Natural killer cell (primary cell): ENCODE data around the gene ELAVL2. TPM values are rescaled to one million over a fixed set of nuclear protein-coding genes. Genes with fewer than 3 reads are reported as not detected.

Experiments used
- ATAC-seq, 3 donors: fragments of 150-1000 bp in 2 of 3; fragments of 200-7000 bp in 1 of 3; cut with Tn5 transposase; 1 replicate in 1 of 3; 2 replicates in 2 of 3; pipeline ENCODE4 v1.10.0; 2021; ENCODE audit warnings: mild to moderate bottlenecking in 2 of 3, moderate library complexity in 2 of 3
- DNase-seq, 2 donors: peaks; one replicate each; pipeline versions ENCODE4 v3.0.0 to v3.0.0-alpha.2; 2013 to 2021; ENCODE audit warnings: mixed read lengths in 1 of 2
- H3K27ac ChIP-seq: one replicate; pipeline ENCODE4 v1.5.1; 2013; ENCODE audit warnings: mild to moderate bottlenecking, low read length
- H3K27me3 ChIP-seq: one replicate; pipeline ENCODE4 v1.6.1; 2013; ENCODE audit warnings: low read length; ENCODE audit not compliant: control insufficient read depth, insufficient read depth
- H3K36me3 ChIP-seq: one replicate; pipeline ENCODE4 v1.6.1; 2013; ENCODE audit warnings: low read length; ENCODE audit not compliant: control insufficient read depth, insufficient read depth
- H3K4me1 ChIP-seq: one replicate; pipeline ENCODE4 v1.6.1; 2013; ENCODE audit warnings: low read length; ENCODE audit not compliant: control insufficient read depth, insufficient read depth
- H3K4me3 ChIP-seq: one replicate; pipeline ENCODE4 v1.5.1; 2013; ENCODE audit warnings: low read length
- H3K9me3 ChIP-seq: one replicate; pipeline ENCODE4 v1.6.1; 2013; ENCODE audit warnings: low read length; ENCODE audit not compliant: control insufficient read depth, insufficient read depth
- H3K27ac Mint-ChIP-seq, 2 donors: one replicate each; pipeline ENCODE4 v1.8.0; 2022; ENCODE audit warnings: mild to moderate bottlenecking in 2 of 2, mixed read lengths in 2 of 2, moderate library complexity in 1 of 2
- H3K27me3 Mint-ChIP-seq, 2 donors: one replicate each; pipeline ENCODE4 v1.8.0; 2022; ENCODE audit warnings: low read depth in 2 of 2, mixed read lengths in 2 of 2
- H3K36me3 Mint-ChIP-seq: one replicate; pipeline ENCODE4 v1.8.0; 2022; ENCODE audit warnings: mixed read lengths
- H3K4me1 Mint-ChIP-seq, 2 donors: one replicate each; pipeline ENCODE4 v1.8.0; 2022; ENCODE audit warnings: mixed read lengths in 2 of 2
- H3K4me3 Mint-ChIP-seq: one replicate; pipeline ENCODE4 v1.8.0; 2022; ENCODE audit warnings: mild to moderate bottlenecking, moderate library complexity, mixed read lengths
- H3K9me3 Mint-ChIP-seq, 2 donors: one replicate each; pipeline ENCODE4 v1.8.0; 2022; ENCODE audit warnings: mixed read lengths in 2 of 2
- CTCF ChIP-seq: fragments of 200-600 bp; IDR thresholded peaks from one replicate; pipeline ENCODE4 v1.8.0; 2022; ENCODE audit warnings: antibody characterized with exemption
- WGBS: methylation state at CpG from one replicate; pipeline ENCODE4 v1.1.7; 2013; ENCODE audit warnings: missing lambda C conversion rate; ENCODE audit not compliant: insufficient coverage; 5-methylcytosine and 5-hydroxymethylcytosine counted together
- intact Hi-C: fragments of 100-400 bp; cut with micrococcal nuclease; formaldehyde crosslinking; loops from one replicate; pipeline ENCODE4 v1.14.2; 2022
- total RNA-seq, 4 donors: library from RNA; stranded (reverse); fragments of 120-200 nt in 1 of 4; gene quantifications; one replicate each; pipeline versions ENCODE4 v1.2.3 to v1.2.4, GENCODE V29; 2013 to 2022

ELAVL2 gene
- total RNA-seq, 3 donors from 2014 or later (not counting 1 experiment from before 2014, with no cell fraction given) = not detected

- H3K36me3 ChIP-seq = no peaks in the 10 kb centered on the region
- no peak for TF ChIP-seq CTCF
- no peaks in the 10 kb centered on the region for H3K4me1 ChIP-seq
- peaks cover 0 to 7% of the 10 kb centered on the region in 2 donors for H3K27me3 Mint-ChIP-seq
- intact Hi-C loops = no loop called here
- no peak overlapping the region for H3K27ac Mint-ChIP-seq
- no peak overlapping the region for H3K27ac ChIP-seq
- H3K9me3 Mint-ChIP-seq = peaks cover 11 to 15% of the 10 kb centered on the region in 2 donors
- H3K9me3 ChIP-seq = peaks cover 10% of the 10 kb centered on the region
- no peaks in the 10 kb centered on the region for H3K36me3 Mint-ChIP-seq
- no peak for DNase-seq
- ATAC-seq = no peak
- no peaks in the 10 kb centered on the region for H3K4me1 Mint-ChIP-seq
- H3K4me3 ChIP-seq = no peak overlapping the region
- no peak overlapping the region for H3K4me3 Mint-ChIP-seq
- peaks cover 10% of the 10 kb centered on the region for H3K27me3 ChIP-seq
- 9% methylated on average over 61 of the region's 62 CpGs for WGBS
These were observed 24.9 kb upstream of the ELAVL2 start for GRCh38 chr9:23850690-23851629.

- no peaks in the 10 kb centered on the region for H3K4me1 Mint-ChIP-seq
- intact Hi-C loops = no loop called here
- Histone ChIP-seq H3K27ac (no peak overlapping the region), H3K9me3 (peaks cover 10% of the 10 kb centered on the region), H3K27me3 (peaks cover 10% of the 10 kb centered on the region), H3K4me3 (no peak overlapping the region), H3K36me3 (no peaks in the 10 kb centered on the region), H3K4me1 (no peaks in the 10 kb centered on the region)
- no peak for TF ChIP-seq CTCF
- H3K27ac Mint-ChIP-seq = no peak overlapping the region
- DNase-seq (no peak), ATAC-seq (no peak)
- WGBS = 1% methylated on average over 14 of the region's 17 CpGs
- peaks cover 11 to 15% of the 10 kb centered on the region in 2 donors for H3K9me3 Mint-ChIP-seq
- peaks cover 0 to 7% of the 10 kb centered on the region in 2 donors for H3K27me3 Mint-ChIP-seq
- no peaks in the 10 kb centered on the region for H3K36me3 Mint-ChIP-seq
- H3K4me3 Mint-ChIP-seq = no peak overlapping the region
These were observed 24.2 kb upstream of the ELAVL2 start for GRCh38 chr9:23850242-23850689.

GRCh38 chr9:23849379-23850035 is 23.5 kb upstream of the ELAVL2 start:
- ATAC-seq = no peak
- Histone ChIP-seq H3K36me3 (no peaks in the 10 kb centered on the region), H3K27ac (no peak overlapping the region), H3K4me1 (no peaks in the 10 kb centered on the region), H3K4me3 (no peak overlapping the region), H3K27me3 (peaks cover 10% of the 10 kb centered on the region), H3K9me3 (peaks cover 10% of the 10 kb centered on the region)
- WGBS = 21% methylated on average over 9 of the region's 11 CpGs
- Mint-ChIP-seq H3K4me1 (no peaks in the 10 kb centered on the region), H3K36me3 (no peaks in the 10 kb centered on the region), H3K27ac (no peak overlapping the region), H3K27me3 (peaks cover 0 to 7% of the 10 kb centered on the region in 2 donors), H3K4me3 (no peak overlapping the region), H3K9me3 (peaks cover 11 to 15% of the 10 kb centered on the region in 2 donors)
- intact Hi-C loops = no loop called here
- no peak for TF ChIP-seq CTCF
- DNase-seq = no peak
